Tibial nerve (tissue), 3 donors: ENCODE data around the gene C3orf22.

Source experiments
- EP300 ChIP-seq, 2 donors: sonication (generic); formaldehyde crosslinking; IDR thresholded peaks; one replicate each; pipeline ENCODE4 v1.6.1; 2017; ENCODE audit warnings: antibody characterized with exemption in 2 of 2, mild to moderate bottlenecking in 1 of 2
- POLR2A ChIP-seq, 2 donors: fragments of 450-650 bp; IDR thresholded peaks; one replicate each; pipeline ENCODE4 v1.6.1; 2017; ENCODE audit warnings: antibody characterized with exemption in 2 of 2, mild to moderate bottlenecking in 2 of 2, moderate library complexity in 2 of 2

DNA sequence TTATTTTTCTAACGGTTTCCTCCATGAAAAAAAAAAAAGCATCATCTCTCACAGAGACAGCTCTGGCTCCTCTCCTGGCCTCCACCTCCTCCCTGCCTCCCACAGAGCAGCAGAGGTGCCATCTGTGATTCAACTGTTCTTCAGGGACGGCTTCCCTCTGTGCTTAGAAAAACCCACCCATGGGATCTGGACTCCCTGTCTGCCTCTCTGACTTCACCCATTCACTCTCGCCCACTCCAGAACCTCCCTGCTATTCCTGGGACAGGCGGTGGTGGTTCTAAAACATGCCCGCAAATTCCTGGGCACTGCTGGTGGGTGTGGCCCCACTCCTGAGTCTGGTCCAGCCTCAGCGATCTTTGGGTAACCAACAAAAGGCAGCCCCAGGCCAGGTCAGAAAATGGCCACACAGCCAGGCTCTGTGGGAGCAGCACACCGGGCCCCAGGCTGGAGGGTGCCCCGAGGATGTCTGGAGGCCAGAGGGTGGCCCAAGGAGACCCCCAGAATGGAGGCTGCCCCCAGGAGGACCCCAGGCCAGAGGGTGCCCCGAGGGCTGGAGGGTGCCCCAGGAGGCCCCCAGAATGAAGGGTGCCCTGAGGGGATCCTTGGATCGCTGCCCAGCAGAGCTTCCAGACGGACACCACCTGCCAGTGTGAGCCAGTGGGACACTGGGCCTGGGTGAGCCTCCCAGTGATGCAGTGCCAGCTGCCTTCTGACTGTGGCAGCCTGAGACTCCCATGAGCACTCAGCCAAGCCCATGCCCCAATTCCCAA is 37.4 kb downstream of the C3orf22 start:
- no peak for TF ChIP-seq POLR2A (IDR thresholded peaks at IDR 0.05)
- TF ChIP-seq EP300 (IDR thresholded peaks at IDR 0.05): no peak
